HG02943 (cell line): ENCODE measurements around the gene PDP2.
A peak's percentile ranks its signal among the peaks of the same experiment; 100 is the strongest.

Experiments used
- ATAC-seq: cut with Tn5 transposase; IDR thresholded peaks from one replicate; pipeline ENCODE4 v1.9.1; 2021; ENCODE audit warnings: mild to moderate bottlenecking, low read depth, moderate library complexity; ENCODE audit not compliant: unreplicated experiment

PDP2 gene

GRCh38 chr16:66880288-66881013, at the start of gene PDP2:
TSS of gene PDP2 (plus strand) at chr16:66880515. CDS start at chr16:66884285, 3,770 bp downstream.
- ATAC-seq, result peak; percentile 90

DNA sequence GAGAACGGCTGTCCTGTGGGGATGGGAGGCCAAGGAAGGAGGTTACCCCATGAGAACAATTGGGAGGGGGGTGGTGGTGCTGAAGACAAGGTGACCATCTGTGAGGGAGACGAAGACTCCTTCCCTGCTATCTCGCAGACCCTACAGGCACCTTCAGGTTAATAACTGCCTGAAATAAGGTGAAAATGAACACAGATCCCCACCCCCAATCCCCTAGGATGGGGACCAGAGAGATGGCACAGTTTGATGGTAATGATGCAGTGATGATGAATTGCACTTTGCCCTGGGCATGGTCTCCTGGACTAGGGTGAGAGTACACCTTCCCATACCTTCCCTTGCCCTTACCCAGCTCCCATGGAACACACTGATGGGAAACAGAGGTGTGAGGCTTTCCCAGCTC, 48.1 kb upstream of the PDP2 start:
- ATAC-seq, result no peak

DNA sequence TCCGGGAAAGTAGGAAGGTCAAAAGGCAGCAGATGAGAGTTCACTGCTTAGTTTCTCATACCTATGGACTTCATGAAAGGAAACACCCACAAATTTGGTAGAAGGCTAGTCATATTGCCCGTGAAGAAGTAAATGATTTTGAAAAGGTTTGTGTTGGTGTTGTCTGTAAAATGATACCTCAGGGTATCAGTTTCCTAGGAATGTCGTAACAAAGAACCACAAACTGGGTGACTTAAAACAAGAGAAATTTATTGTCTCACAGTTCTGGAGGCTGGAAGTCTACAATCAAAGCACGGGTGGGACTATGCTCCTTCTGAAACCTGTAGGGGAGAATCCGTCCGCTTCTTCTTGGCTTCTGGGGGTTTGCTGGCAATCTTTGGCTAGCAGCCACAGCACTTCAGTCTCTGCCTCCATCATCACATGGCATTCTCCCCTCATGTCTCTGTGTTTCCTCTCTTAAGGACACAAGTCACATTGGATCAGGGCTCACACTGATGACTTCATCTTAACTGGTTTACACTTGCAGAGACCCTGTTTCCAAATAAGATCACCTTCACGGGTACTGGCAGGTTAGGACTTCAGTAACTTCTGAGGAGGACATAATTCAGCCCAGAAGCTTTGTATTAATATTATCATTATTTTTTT, 47.5 kb upstream of the PDP2 start:
- no peak for ATAC-seq

- ATAC-seq, result no peak
Measured at GRCh38 chr16:66834746-66835145, 45.6 kb upstream of the PDP2 start.

DNA sequence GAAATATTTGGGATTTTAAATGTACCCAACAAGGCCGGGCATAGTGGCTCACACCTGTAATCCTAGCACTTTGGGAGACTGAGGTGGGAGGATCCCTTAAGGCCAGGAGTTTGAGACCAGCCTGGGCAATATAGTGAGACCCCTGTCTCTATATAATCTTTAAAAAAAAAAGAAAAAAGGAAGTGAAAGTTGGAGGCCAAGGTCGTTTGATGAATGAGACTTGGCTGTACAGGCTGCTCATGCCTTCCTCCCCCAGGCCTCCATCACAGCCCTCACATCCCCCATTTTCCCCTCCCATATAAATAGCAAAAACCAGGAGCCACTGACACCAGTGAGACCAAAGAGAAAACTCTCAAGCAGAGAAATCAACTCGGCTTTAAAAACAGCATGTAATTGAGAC, 39.4 kb upstream of the PDP2 start:
- ATAC-seq, result no peak

GRCh38 chr16:66841366-66841765, 38.9 kb upstream of the PDP2 start:
- ATAC-seq, result no peak

DNA sequence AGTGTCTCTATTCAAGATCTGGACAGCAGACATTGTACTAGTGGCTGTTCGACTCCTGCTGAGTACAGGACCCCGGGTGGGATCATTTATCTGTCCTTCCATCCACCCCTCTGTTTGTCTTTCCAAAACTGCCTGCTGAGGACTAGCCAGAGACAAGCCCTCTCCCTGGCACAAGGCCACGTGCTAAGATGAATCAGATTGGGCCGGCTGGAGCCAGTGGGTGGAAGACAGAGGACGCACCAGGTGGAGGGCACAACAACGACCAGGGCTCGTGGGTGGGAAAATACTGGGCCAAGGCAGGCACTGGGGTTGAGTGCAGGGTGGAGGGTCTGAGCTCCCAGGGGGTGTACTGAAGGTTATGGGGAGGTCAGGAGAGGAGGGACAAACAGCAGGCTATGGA, 37.5 kb upstream of the PDP2 start:
- no peak for ATAC-seq

- no peak for ATAC-seq
Measured at GRCh38 chr16:66843191-66843590, 37.1 kb upstream of the PDP2 start.

DNA sequence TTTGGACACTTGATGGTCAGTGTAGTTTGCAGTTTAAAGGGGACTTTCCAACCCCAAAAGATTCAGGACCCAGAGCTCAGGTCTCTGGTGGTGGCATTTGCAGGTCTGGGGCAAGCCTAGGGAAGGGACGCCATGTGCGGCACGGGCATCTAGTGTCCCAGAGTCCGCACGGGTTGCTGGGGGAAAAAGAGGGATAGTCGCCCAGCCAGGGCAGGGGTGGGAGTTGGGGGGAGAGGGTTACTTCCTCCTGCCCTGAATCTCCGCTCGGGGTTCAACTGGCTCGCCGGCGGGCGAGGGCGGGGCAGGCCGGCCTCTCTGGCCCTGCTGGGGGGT, 36.3 kb upstream of the PDP2 start:
- ATAC-seq, result no peak

GRCh38 chr16:66844342-66845079, 35.8 kb upstream of the PDP2 start, which contains the start of gene CA7:
TSS of gene CA7 (plus strand) at chr16:66844414. CDS start at chr16:66844488, 74 bp downstream.
- no peak for ATAC-seq

DNA sequence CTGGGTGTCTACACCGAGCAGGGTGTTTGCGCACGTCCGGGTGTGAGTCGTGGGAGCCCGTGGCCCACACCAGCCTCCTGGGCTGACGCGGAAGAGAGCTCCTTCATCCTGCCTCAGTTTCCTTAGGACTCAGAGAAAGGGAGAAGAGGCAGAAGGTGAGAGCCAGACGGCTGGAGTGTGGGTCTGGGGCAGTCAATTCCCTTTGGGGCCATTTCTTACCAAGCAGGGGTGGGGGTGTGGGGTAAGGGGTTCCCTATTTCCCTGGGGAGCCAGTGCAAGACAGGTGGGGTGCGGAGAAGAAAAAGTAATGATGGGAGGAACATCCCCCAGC, 35.3 kb upstream of the PDP2 start:
- no peak for ATAC-seq

GRCh38 chr16:66845791-66846221, 34.5 kb upstream of the PDP2 start:
- no peak for ATAC-seq

DNA sequence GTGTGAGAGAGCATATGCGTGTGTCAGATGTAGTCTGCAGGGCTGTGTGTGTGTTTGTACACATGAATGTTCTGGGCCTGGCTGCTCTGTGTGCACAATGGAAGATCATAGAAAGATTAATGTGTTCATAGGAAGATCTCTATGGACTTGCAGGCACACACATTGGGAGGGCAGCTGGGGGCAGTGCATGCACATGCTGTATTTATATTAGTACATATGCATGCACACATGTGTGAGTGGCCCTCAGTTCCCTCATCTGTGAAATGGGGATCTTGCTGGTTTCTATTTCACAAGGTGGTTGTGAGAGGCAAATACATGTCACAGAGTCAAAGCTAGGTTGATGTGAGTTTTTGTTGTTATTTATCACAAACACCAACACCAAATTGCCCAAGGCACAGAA, 34.0 kb upstream of the PDP2 start:
- ATAC-seq, result no peak

GRCh38 chr16:66846831-66847230, 33.5 kb upstream of the PDP2 start:
- no peak for ATAC-seq

GRCh38 chr16:66847533-66848067, 32.7 kb upstream of the PDP2 start:
- ATAC-seq, result no peak

- no peak for ATAC-seq
Measured at GRCh38 chr16:66848172-66848571, 32.1 kb upstream of the PDP2 start.

GRCh38 chr16:66849021-66849420, 31.3 kb upstream of the PDP2 start:
- ATAC-seq, result no peak

GRCh38 chr16:66849549-66849948, 30.8 kb upstream of the PDP2 start:
- ATAC-seq, result no peak

DNA sequence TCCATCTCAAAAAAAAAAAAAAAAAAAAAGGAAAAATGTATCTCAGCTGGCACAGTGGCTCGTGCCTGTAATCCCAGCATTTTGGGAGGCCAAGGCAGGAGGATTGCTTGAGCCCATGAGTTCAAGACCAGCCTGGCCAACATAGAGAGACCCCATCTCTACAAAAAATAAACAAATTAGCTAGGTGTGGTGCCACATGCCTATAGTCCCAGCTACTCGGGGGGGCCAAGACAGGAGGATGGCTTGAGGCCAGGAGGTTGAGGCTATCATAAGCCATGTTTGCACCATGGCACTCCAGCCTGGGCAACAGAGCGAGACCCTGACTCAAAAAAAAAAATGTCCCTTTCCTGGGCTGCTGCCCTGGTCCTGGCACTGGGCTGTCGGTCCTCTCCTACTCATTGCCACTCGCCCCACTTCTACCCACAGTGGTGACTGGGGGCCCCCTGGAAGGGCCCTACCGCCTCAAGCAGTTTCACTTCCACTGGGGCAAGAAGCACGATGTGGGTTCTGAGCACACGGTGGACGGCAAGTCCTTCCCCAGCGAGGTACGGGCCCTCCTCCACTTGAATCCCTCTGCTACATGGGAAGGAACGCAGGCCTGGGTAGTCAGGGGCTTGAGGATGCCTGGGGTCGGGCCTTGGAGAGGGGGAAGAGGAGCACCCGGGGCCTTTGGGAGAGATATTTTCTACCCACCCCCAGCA, 30.1 kb upstream of the PDP2 start:
- ATAC-seq, result no peak

DNA sequence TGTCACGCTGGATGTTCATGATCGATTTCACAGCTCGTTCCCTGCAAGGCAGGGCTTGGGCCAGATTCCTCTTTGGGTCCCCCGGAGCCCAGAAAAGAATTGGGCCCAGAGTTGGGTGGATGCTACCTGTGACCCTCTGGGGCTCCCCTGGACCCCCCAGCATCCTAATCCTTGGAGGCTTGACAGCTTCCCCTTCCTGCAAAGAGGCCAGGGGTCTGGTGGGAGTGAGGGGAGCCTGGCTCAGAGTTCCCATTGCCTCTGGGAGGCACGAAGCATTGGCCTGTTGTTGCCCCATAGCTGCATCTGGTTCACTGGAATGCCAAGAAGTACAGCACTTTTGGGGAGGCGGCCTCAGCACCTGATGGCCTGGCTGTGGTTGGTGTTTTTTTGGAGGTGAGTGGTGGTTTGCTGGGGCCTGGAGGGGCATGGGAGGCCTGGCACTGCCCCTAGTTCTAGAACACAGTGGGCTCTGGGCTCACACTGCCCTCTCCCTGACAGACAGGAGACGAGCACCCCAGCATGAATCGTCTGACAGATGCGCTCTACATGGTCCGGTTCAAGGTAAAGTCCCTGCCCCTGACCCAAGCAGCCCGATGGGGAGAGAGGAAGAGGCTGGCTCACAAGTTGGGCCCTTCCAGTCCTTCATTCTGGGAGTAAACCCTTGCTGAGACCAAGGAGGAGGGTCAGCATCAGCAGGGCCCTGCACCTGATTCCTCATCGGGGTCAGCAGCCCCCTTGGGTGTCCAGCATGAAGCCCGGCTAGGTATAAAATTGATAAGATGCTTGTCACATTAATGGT, 28.9 kb upstream of the PDP2 start:
- ATAC-seq, result no peak
